CD4-positive, CD25-positive, alpha-beta regulatory T cell (primary cell): ENCODE measurements around the gene KIF17. TPM values are rescaled to one million over a fixed set of nuclear protein-coding genes. Genes with fewer than 3 reads are reported as not detected.

ENCODE experiments used
- ATAC-seq, 2 donors: fragments of 150-1000 bp; cut with Tn5 transposase; one replicate each; pipeline ENCODE4 v1.10.0; 2021; ENCODE audit warnings: low read depth in 2 of 2, moderate number of reproducible peaks in 2 of 2, moderate library complexity in 1 of 2
- DNase-seq, 3 donors: peaks; one replicate each; pipeline versions ENCODE4 v3.0.0 to v3.0.0-alpha.2; 2012 to 2022; ENCODE audit warnings: mixed read lengths in 1 of 3
- H3K27ac ChIP-seq: one replicate; pipeline ENCODE4 v1.7.0; 2013; ENCODE audit warnings: mild to moderate bottlenecking, low read length; ENCODE audit not compliant: insufficient read depth, poor library complexity, severe bottlenecking
- H3K27me3 ChIP-seq: one replicate; pipeline ENCODE4 v1.7.0; 2013; ENCODE audit warnings: low read length; ENCODE audit not compliant: control insufficient read depth, insufficient read depth
- H3K36me3 ChIP-seq: one replicate; pipeline ENCODE4 v1.7.0; 2013; ENCODE audit warnings: mild to moderate bottlenecking, low read length, moderate library complexity; ENCODE audit not compliant: control insufficient read depth, insufficient read depth
- H3K4me1 ChIP-seq: 2 replicates; pipeline ENCODE4 v1.7.0; 2013; ENCODE audit warnings: mild to moderate bottlenecking, low read length; ENCODE audit not compliant: insufficient read depth, control insufficient read depth, poor library complexity, severe bottlenecking
- H3K4me3 ChIP-seq: one replicate; pipeline ENCODE4 v1.7.0; 2013; ENCODE audit warnings: low read depth, mild to moderate bottlenecking, low read length, moderate library complexity
- H3K9me3 ChIP-seq, 2 experiments: 1 replicate in 1 of 2; 2 replicates in 1 of 2; pipeline ENCODE4 v1.7.0; 2013; ENCODE audit warnings: low read length in 2 of 2, mild to moderate bottlenecking in 1 of 2, moderate library complexity in 1 of 2; ENCODE audit not compliant: control insufficient read depth in 2 of 2
- H3K27ac Mint-ChIP-seq, 3 donors: one replicate each; pipeline ENCODE4 v1.8.0; 2020 to 2022; ENCODE audit warnings: mild to moderate bottlenecking in 3 of 3, mixed read lengths in 3 of 3, moderate library complexity in 2 of 3
- H3K27me3 Mint-ChIP-seq: one replicate; pipeline ENCODE4 v1.8.0; 2022; ENCODE audit warnings: mild to moderate bottlenecking, mixed read lengths
- H3K36me3 Mint-ChIP-seq: one replicate; pipeline ENCODE4 v1.8.0; 2020; ENCODE audit warnings: mixed read lengths
- H3K4me1 Mint-ChIP-seq, 4 donors: one replicate each; pipeline ENCODE4 v1.8.0; 2020 to 2022; ENCODE audit warnings: mixed read lengths in 4 of 4, mild to moderate bottlenecking in 1 of 4
- H3K4me3 Mint-ChIP-seq, 4 donors: one replicate each; pipeline ENCODE4 v1.8.0; 2020 to 2022; ENCODE audit warnings: mild to moderate bottlenecking in 4 of 4, mixed read lengths in 4 of 4, moderate library complexity in 3 of 4
- H3K9me3 Mint-ChIP-seq, 7 donors: one replicate each; pipeline ENCODE4 v1.8.0; 2020 to 2022; ENCODE audit warnings: mixed read lengths in 7 of 7, mild to moderate bottlenecking in 3 of 7, moderate library complexity in 2 of 7
- polyA plus RNA-seq, 4 donors: library from polyadenylated mRNA; unstranded; fragments of 300-500 nt; fragmentation: Illumina TruSeq; gene quantifications; one replicate each; pipeline ENCODE4 v1.2.3, GENCODE V29; 2021
- total RNA-seq: library from RNA; stranded (reverse); gene quantifications from one replicate; pipeline ENCODE4 v1.2.3, GENCODE V29; 2022

The KIF17 gene
- total and polyA plus RNA-seq, 5 donors from 2014 or later, result not detected

- DNase-seq (peak in 1 of 3 donors; percentile 59), ATAC-seq (peak in 1 of 2 donors; percentile 5)
- peak overlapping the region; percentile 94 to 98 (median 96) for H3K4me3 Mint-ChIP-seq
- no peaks in the 10 kb centered on the region for H3K9me3 ChIP-seq
- H3K36me3 Mint-ChIP-seq, result peaks cover 9% of the 10 kb centered on the region
- peaks cover 16% of the 10 kb centered on the region for H3K27me3 Mint-ChIP-seq
- H3K27ac Mint-ChIP-seq, result peak overlapping the region; percentile 90 to 97 (median 93)
- H3K9me3 Mint-ChIP-seq, result peaks cover 0 to 2% (median 0%) of the 10 kb centered on the region in 7 donors
- H3K36me3 ChIP-seq, result peaks cover 8% of the 10 kb centered on the region
- peaks cover 12% of the 10 kb centered on the region for H3K4me1 ChIP-seq
- peaks cover 1% of the 10 kb centered on the region for H3K27me3 ChIP-seq
- peaks cover 5 to 19% (median 14%) of the 10 kb centered on the region in 4 donors for H3K4me1 Mint-ChIP-seq
- H3K27ac ChIP-seq, result peak overlapping the region; percentile 74
- H3K4me3 ChIP-seq, result peak overlapping the region; percentile 98
Measured at GRCh38 chr1:20634065-20634593, 83.7 kb downstream of the KIF17 start.

GRCh38 chr1:20633190-20634064, 84.4 kb downstream of the KIF17 start, which contains the start of gene PINK1:
TSS of gene PINK1 (plus strand) at chr1:20633458. CDS start at chr1:20633549, 91 bp downstream.
- Mint-ChIP-seq H3K27me3 (peaks cover 20% of the 10 kb centered on the region), H3K4me3 (peak within 1 kb of the TSS; percentile 94 to 98 (median 96)), H3K27ac (peak within 1 kb of the TSS; percentile 90 to 97 (median 93)), H3K36me3 (peaks cover 3% of the 10 kb centered on the region), H3K4me1 (peaks cover 5 to 19% (median 12%) of the 10 kb centered on the region in 4 donors), H3K9me3 (peaks cover 0 to 4% (median 0%) of the 10 kb centered on the region in 7 donors)
- Histone ChIP-seq H3K36me3 (peaks cover 8% of the 10 kb centered on the region), H3K4me3 (peak within 1 kb of the TSS; percentile 98), H3K27me3 (peaks cover 1% of the 10 kb centered on the region), H3K4me1 (peaks cover 12% of the 10 kb centered on the region), H3K27ac (peak within 1 kb of the TSS; percentile 74), H3K9me3 (no peaks in the 10 kb centered on the region)
- ATAC-seq, result peak; percentile 87 to 88
- peak; percentile 74 to 86 (median 82) for DNase-seq

DNA sequence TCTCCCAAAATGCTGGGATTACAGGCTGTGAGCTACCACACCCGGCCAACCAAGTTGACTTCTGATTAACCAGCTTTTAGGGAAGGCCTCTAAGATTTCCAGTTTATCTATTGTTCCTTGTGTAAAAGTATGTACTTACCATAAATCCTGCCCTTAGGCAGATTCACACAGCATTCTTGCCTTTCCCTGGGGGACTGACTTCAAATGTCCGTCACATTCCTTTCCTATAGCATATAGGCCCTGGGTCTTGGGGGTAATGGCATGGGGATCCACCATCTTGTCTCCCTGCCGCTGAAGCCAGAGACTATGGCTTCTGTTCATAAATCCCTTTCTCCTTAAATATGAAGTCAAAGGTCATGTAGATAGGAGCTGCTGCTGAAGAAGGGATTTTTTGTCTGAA, 85.4 kb downstream of the KIF17 start:
- ATAC-seq (no peak), DNase-seq (no peak)
- Mint-ChIP-seq H3K4me1 (peaks cover 5 to 19% (median 12%) of the 10 kb centered on the region in 4 donors), H3K27ac (no peak overlapping the region), H3K4me3 (peak overlapping the region; percentile 83 to 90 (median 86)), H3K36me3 (peaks cover 2% of the 10 kb centered on the region), H3K27me3 (peaks cover 25% of the 10 kb centered on the region), H3K9me3 (peaks cover 0 to 4% (median 0%) of the 10 kb centered on the region in 7 donors)
- H3K36me3 ChIP-seq, result peaks cover 3% of the 10 kb centered on the region
- H3K27me3 ChIP-seq, result peaks cover 5% of the 10 kb centered on the region
- no peak overlapping the region for H3K27ac ChIP-seq
- H3K4me3 ChIP-seq, result no peak overlapping the region
- no peaks in the 10 kb centered on the region for H3K9me3 ChIP-seq
- H3K4me1 ChIP-seq, result peaks cover 12% of the 10 kb centered on the region

GRCh38 chr1:20630729-20631128, 87.1 kb downstream of the KIF17 start:
- Histone ChIP-seq H3K27ac (no peak overlapping the region), H3K36me3 (no peaks in the 10 kb centered on the region), H3K27me3 (peaks cover 6% of the 10 kb centered on the region), H3K4me1 (peaks cover 12% of the 10 kb centered on the region), H3K9me3 (no peaks in the 10 kb centered on the region), H3K4me3 (no peak overlapping the region)
- peaks cover 4 to 13% (median 9%) of the 10 kb centered on the region in 4 donors for H3K4me1 Mint-ChIP-seq
- peak overlapping the region in 2 of 4 donors; percentile 76 to 86 for H3K4me3 Mint-ChIP-seq
- peaks cover 38% of the 10 kb centered on the region for H3K27me3 Mint-ChIP-seq
- ATAC-seq, result no peak
- no peak overlapping the region for H3K27ac Mint-ChIP-seq
- no peak for DNase-seq
- H3K36me3 Mint-ChIP-seq, result no peaks in the 10 kb centered on the region
- peaks cover 0 to 4% (median 0%) of the 10 kb centered on the region in 7 donors for H3K9me3 Mint-ChIP-seq

GRCh38 chr1:20626524-20626923, 91.3 kb downstream of the KIF17 start:
- DNase-seq, result no peak
- Mint-ChIP-seq H3K27me3 (peaks cover 49% of the 10 kb centered on the region), H3K9me3 (peaks cover 0 to 4% (median 0%) of the 10 kb centered on the region in 7 donors), H3K4me1 (no peaks in the 10 kb centered on the region), H3K36me3 (no peaks in the 10 kb centered on the region), H3K4me3 (no peak overlapping the region), H3K27ac (no peak overlapping the region)
- ATAC-seq, result no peak
- Histone ChIP-seq H3K4me1 (no peaks in the 10 kb centered on the region), H3K27me3 (peaks cover 6% of the 10 kb centered on the region), H3K36me3 (no peaks in the 10 kb centered on the region), H3K4me3 (no peak overlapping the region), H3K9me3 (no peaks in the 10 kb centered on the region), H3K27ac (no peak overlapping the region)

GRCh38 chr1:20626098-20626427, 91.7 kb downstream of the KIF17 start:
- no peak overlapping the region for H3K27ac ChIP-seq
- no peak overlapping the region for H3K4me3 ChIP-seq
- H3K4me1 ChIP-seq, result no peaks in the 10 kb centered on the region
- no peaks in the 10 kb centered on the region for H3K9me3 ChIP-seq
- peaks cover 0 to 4% (median 0%) of the 10 kb centered on the region in 7 donors for H3K9me3 Mint-ChIP-seq
- H3K27me3 Mint-ChIP-seq, result peaks cover 47% of the 10 kb centered on the region
- ATAC-seq (no peak), DNase-seq (no peak)
- H3K36me3 ChIP-seq, result no peaks in the 10 kb centered on the region
- no peak overlapping the region for H3K4me3 Mint-ChIP-seq
- H3K4me1 Mint-ChIP-seq, result no peaks in the 10 kb centered on the region
- H3K27ac Mint-ChIP-seq, result no peak overlapping the region
- peaks cover 6% of the 10 kb centered on the region for H3K27me3 ChIP-seq
- H3K36me3 Mint-ChIP-seq, result no peaks in the 10 kb centered on the region

DNA sequence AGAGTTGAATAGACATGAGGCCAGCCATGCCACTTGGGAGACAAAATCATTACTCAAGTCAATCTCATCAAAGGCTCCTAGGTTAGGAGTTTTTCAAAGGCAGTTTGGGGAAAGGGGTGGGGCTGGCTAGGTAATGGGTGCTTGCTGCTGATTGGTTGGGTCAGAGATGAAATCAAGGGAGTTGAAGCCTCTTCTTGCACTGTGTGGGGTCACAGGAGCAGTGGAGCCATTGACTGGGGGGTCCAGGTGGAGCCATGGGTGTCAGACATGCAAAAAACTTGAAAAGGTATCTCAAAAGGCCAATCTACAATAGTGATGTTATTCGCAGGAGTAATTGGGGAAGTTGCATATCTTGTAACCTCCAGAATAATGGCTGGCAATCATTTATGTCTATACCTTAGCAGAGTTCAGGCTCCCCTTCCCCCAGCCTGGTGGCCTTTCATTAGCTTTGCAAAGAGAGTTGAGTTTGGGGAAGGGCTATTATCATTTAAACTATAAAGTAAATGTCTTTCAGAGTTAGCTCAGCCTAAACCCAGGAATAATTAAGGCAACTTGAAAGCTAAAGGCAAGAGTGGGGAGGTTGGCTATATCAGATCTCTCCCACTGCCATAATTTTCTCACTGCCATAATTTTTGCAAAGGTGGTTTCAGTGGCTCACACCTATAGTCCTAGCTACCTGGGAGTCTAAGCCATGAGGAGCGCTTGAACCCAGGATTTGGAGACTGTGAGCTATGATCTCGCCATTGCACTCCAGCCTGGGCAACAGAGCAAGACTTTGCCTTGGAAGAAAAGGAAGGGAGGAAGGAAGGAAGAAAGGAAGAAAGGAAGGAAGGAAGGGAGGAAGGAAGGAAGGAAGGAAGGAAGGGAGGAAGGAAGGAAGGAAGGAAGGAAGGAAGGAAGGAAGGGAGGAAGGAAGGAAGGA, 92.4 kb downstream of the KIF17 start:
- Mint-ChIP-seq H3K9me3 (peaks cover 0 to 4% (median 0%) of the 10 kb centered on the region in 7 donors), H3K27me3 (peaks cover 43% of the 10 kb centered on the region), H3K4me1 (no peaks in the 10 kb centered on the region), H3K27ac (no peak overlapping the region), H3K36me3 (no peaks in the 10 kb centered on the region), H3K4me3 (no peak overlapping the region)
- H3K36me3 ChIP-seq, result no peaks in the 10 kb centered on the region
- ATAC-seq (no peak), DNase-seq (no peak)
- H3K9me3 ChIP-seq, result no peaks in the 10 kb centered on the region
- H3K27ac ChIP-seq, result no peak overlapping the region
- H3K27me3 ChIP-seq, result peaks cover 6% of the 10 kb centered on the region
- H3K4me3 ChIP-seq, result no peak overlapping the region
- H3K4me1 ChIP-seq, result no peaks in the 10 kb centered on the region
